GM23338 (cell line): ENCODE data around the gene LRRC27.

Experiments used
- EZH2 ChIP-seq: fragments of 200-600 bp; sonication (generic); IDR thresholded peaks from one replicate; pipeline ENCODE4 v1.8.0; 2017; ENCODE audit warnings: antibody characterized with exemption, mild to moderate bottlenecking, low read depth; ENCODE audit not compliant: unreplicated experiment
- EZH2phosphoT487 ChIP-seq: fragments of 200-600 bp; sonication (generic); IDR thresholded peaks from one replicate; pipeline ENCODE4 v1.8.1; 2018; ENCODE audit warnings: antibody characterized with exemption; ENCODE audit not compliant: unreplicated experiment
- JUNB ChIP-seq: IDR thresholded peaks from one replicate; pipeline ENCODE4 v1.6.1; 2016; ENCODE audit warnings: antibody characterized with exemption; ENCODE audit not compliant: unreplicated experiment
- NANOG ChIP-seq: IDR thresholded peaks from 2 replicates; pipeline ENCODE4 v1.6.1; 2016; ENCODE audit warnings: antibody characterized with exemption, borderline replicate concordance
- POLR2AphosphoS5 ChIP-seq: IDR thresholded peaks from 2 replicates; pipeline ENCODE4 v1.6.1; 2016; ENCODE audit warnings: antibody characterized with exemption, low read depth
- ZNF331 ChIP-seq: fragments of 250-450 bp; sonication (Bioruptor Pico); IDR thresholded peaks from 2 replicates; pipeline ENCODE4 v1.5.0; 2020; ENCODE audit warnings: low read depth, mild to moderate bottlenecking, moderate library complexity
- TF ChIP-seq, protein P1 (sequence below), 2 experiments: fragments of 200-600 bp in 1 of 2; sonication (generic) in 1 of 2; conservative IDR thresholded peaks; 2 replicates each; pipeline versions ENCODE4 v1.5.1 to v1.6.1; 2016 to 2017; ENCODE audit warnings: antibody characterized with exemption in 2 of 2, low read depth in 2 of 2, mild to moderate bottlenecking in 2 of 2, moderate library complexity in 1 of 2
- TF ChIP-seq, protein P2 (sequence below): IDR thresholded peaks from one replicate; pipeline ENCODE4 v1.6.1; 2018; ENCODE audit warnings: antibody characterized with exemption; ENCODE audit not compliant: unreplicated experiment
- TF ChIP-seq, protein P3 (sequence below): IDR thresholded peaks from 2 replicates; pipeline ENCODE4 v1.6.1; 2016; ENCODE audit warnings: antibody characterized with exemption

DNA sequence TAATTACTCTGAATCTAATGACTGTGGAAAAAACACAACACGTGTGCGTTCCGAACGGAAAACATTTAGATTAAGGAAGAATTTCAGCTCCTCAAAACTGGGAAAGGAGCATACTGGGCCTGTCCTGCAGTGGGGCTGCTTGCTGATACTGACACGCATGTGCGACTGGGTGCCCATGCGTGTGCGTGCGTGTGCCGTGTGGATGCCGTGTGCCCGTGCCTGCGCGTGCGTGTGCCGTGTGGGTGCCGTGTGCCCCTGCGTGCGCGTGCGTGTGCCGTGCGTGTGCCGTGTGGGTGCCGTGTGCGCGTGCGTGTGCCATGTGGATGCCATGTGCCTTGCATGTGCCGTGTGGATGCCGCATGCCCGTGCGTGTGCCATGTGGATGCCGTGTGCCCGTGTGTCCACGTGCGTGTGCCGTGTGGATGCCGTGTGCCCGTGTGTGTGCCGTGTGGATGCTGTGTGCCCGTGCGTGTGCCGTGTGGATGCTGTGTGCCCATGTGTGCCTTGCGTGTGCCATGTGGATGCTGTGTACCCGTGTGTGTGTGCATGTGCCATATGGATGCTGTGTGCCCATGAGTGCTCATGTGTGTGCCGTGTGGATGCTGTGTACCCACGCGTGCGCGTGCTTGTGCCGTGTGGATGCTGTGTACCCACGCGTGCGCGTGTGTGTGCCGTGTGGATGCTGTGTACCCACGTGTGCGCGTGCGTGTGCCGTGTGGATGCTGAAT is 93.2 kb downstream of the LRRC27 start:
- TF ChIP-seq, protein P1, sequence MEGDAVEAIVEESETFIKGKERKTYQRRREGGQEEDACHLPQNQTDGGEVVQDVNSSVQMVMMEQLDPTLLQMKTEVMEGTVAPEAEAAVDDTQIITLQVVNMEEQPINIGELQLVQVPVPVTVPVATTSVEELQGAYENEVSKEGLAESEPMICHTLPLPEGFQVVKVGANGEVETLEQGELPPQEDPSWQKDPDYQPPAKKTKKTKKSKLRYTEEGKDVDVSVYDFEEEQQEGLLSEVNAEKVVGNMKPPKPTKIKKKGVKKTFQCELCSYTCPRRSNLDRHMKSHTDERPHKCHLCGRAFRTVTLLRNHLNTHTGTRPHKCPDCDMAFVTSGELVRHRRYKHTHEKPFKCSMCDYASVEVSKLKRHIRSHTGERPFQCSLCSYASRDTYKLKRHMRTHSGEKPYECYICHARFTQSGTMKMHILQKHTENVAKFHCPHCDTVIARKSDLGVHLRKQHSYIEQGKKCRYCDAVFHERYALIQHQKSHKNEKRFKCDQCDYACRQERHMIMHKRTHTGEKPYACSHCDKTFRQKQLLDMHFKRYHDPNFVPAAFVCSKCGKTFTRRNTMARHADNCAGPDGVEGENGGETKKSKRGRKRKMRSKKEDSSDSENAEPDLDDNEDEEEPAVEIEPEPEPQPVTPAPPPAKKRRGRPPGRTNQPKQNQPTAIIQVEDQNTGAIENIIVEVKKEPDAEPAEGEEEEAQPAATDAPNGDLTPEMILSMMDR (conservative IDR thresholded peaks at IDR 0.05; ENCODE audit: low read depth in 2 of 2): no peak
- TF ChIP-seq, protein P2, sequence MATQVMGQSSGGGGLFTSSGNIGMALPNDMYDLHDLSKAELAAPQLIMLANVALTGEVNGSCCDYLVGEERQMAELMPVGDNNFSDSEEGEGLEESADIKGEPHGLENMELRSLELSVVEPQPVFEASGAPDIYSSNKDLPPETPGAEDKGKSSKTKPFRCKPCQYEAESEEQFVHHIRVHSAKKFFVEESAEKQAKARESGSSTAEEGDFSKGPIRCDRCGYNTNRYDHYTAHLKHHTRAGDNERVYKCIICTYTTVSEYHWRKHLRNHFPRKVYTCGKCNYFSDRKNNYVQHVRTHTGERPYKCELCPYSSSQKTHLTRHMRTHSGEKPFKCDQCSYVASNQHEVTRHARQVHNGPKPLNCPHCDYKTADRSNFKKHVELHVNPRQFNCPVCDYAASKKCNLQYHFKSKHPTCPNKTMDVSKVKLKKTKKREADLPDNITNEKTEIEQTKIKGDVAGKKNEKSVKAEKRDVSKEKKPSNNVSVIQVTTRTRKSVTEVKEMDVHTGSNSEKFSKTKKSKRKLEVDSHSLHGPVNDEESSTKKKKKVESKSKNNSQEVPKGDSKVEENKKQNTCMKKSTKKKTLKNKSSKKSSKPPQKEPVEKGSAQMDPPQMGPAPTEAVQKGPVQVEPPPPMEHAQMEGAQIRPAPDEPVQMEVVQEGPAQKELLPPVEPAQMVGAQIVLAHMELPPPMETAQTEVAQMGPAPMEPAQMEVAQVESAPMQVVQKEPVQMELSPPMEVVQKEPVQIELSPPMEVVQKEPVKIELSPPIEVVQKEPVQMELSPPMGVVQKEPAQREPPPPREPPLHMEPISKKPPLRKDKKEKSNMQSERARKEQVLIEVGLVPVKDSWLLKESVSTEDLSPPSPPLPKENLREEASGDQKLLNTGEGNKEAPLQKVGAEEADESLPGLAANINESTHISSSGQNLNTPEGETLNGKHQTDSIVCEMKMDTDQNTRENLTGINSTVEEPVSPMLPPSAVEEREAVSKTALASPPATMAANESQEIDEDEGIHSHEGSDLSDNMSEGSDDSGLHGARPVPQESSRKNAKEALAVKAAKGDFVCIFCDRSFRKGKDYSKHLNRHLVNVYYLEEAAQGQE: no peak
- TF ChIP-seq EZH2: no peak
- no peak for TF ChIP-seq EZH2phosphoT487
- TF ChIP-seq JUNB: no peak
- TF ChIP-seq POLR2AphosphoS5: no peak
- no peak for TF ChIP-seq NANOG
- TF ChIP-seq, protein P3, sequence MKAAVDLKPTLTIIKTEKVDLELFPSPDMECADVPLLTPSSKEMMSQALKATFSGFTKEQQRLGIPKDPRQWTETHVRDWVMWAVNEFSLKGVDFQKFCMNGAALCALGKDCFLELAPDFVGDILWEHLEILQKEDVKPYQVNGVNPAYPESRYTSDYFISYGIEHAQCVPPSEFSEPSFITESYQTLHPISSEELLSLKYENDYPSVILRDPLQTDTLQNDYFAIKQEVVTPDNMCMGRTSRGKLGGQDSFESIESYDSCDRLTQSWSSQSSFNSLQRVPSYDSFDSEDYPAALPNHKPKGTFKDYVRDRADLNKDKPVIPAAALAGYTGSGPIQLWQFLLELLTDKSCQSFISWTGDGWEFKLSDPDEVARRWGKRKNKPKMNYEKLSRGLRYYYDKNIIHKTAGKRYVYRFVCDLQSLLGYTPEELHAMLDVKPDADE: no peak
- no peak for TF ChIP-seq ZNF331 (CRISPR knock-in tag)
